HG03520 (cell line): ENCODE measurements around the gene SLC1A2.
"Not testable (repeated sequence)": the region's sequence is repeated elsewhere in the genome, so short reads cannot be mapped to it uniquely, and the experiment has no call there.

ENCODE experiments used
- ATAC-seq: cut with Tn5 transposase; IDR thresholded peaks from one replicate; pipeline ENCODE4 v1.9.1; 2021; ENCODE audit warnings: mild to moderate bottlenecking, moderate library complexity; ENCODE audit not compliant: unreplicated experiment

Gene SLC1A2

GRCh38 chr11:35231076-35231860, 188.1 kb downstream of the SLC1A2 start:
- ATAC-seq, result no peak

DNA sequence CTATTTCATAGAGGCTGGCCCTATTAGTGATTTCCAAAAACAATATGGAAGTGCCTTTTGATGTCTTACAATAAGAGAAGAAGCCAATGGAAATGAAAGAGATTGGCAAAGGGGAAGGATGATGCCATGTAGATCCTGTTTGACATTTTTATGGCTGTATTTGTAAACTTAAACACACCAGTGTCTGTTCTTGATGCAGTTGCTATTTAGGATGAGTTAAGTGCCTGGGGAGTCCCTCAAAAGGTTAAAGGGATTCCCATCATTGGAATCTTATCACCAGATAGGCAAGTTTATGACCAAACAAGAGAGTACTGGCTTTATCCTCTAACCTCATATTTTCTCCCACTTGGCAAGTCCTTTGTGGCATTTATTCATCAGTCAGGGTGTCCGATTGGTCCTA, 189.0 kb downstream of the SLC1A2 start:
- no peak for ATAC-seq

DNA sequence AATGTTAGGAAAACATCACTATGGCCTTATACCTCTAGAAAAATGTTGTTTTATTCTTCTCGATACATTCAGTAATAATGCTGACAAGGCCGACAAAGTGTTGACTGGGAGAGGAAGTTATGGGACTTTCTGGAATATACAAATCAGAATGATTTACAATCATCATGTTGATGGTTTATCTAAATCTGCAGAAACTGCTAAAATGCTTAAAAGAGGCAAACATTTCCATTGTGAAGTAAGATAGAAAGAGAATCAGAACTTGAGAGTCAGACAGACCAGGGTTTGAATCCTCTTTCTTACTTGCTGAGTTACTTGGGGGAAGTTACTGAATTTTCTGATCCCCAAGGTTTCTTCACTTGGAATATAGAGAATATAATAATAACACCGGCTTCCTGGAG, 191.0 kb downstream of the SLC1A2 start:
- no peak for ATAC-seq

GRCh38 chr11:35227576-35228327, 191.6 kb downstream of the SLC1A2 start:
- no peak for ATAC-seq

GRCh38 chr11:35226756-35227155, 192.6 kb downstream of the SLC1A2 start:
- not testable (repeated sequence) for ATAC-seq

- ATAC-seq, result no peak
These were observed 193.3 kb downstream of the SLC1A2 start for GRCh38 chr11:35225946-35226520.

GRCh38 chr11:35223991-35224390, 195.4 kb downstream of the SLC1A2 start:
- ATAC-seq, result no peak

DNA sequence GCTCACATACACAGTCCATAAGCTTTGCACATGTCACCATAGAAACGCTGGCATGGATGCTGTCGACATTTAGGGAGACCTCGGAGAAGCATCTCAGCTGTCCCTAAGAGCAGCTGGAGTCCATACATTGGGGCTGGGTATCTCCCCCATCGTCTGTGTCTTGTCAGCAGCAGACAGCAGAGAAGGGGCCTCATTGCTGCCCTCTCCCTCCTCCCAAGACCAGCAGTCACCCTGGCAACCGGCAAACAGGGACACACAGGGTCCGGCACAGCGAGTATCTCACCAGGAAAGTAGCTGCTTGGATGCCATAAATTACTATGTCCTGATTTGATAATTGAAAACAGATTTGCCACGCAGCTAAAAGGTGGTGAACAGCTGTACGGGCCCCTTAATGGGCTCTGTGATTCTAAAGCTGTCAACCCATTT, 196.0 kb downstream of the SLC1A2 start:
- ATAC-seq, result no peak

DNA sequence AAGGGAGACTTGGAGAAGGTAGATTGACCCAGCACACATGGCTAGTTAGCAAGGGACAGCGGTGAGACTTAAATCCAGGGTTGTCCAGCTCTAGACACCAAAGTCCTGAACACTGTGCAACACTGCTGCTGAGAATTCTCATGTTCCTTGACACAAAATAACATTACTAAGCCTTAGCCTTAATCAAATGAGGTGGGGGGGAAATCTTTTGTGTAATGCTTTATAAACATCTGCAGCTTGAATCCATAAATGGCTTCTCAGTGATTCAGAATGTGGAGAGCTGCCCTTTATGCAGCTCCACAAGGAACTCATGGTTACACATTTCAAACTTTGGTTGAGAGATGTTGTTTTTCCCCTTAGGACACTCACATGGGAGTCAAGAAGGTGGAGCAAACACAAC, 200.4 kb downstream of the SLC1A2 start:
- no peak for ATAC-seq

- ATAC-seq, result no peak
These were observed 202.2 kb downstream of the SLC1A2 start for GRCh38 chr11:35216962-35217678.

DNA sequence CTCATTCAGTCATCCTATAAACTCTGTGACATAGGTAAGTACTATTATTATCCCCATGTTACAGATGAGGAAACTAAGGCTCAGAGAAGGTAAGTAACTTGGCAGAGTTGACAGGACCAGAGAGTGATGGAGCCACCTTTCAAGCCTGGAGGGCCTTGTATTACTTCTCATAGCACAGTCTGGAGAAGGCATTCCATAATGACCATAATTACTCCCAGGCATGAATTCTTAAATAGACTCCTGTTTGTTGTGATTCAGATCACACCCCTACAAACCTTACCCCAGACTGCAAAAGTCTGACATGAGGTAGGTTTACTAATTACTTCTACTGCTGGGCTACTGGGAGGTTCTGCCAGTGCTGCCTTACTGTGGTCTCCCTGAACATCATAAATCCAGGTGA, 203.4 kb downstream of the SLC1A2 start:
- no peak for ATAC-seq

DNA sequence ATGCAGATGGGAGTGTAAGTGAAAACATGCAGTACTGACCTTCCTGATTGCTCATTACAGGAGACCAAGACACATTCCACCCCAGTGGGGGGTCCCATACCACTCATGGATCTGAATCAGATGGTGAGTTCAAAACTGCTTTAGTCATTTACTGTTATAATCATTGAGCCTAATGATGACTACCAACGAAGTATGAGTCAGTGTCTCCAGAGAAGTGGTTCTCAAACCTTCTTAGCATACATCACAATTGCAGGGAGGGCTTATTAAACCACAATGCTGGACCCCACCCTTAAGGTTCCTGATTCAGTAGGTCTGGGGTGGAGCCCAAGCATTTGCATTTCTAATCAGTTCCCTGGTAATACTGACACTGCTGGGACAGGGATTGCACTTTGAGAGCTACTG, 204.6 kb downstream of the SLC1A2 start:
- no peak for ATAC-seq

DNA sequence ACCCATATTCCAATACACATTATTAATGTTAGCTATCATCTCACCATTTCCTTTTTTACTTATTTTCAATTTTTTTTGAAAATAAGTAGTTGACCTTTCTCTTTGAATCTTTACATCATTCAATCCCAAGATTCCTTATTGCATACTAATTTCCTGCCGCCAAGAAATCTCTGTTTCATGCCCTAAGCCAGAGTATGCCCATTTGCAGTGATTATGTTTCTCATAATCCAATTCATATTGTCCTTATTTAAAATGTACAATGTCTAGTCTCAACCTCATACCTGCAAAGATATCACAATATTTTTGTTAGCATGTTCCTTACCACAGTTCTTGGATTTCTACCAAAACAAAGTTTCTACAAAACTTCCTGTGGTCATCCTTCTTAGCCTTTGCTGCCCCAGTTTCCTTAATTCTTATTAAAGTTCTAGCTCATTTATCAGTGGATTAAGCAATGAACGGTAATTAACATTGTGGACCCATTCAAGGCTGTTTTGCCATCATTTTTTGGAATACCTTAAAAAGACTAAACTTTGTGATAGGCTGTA, 205.1 kb downstream of the SLC1A2 start:
- no peak for ATAC-seq

DNA sequence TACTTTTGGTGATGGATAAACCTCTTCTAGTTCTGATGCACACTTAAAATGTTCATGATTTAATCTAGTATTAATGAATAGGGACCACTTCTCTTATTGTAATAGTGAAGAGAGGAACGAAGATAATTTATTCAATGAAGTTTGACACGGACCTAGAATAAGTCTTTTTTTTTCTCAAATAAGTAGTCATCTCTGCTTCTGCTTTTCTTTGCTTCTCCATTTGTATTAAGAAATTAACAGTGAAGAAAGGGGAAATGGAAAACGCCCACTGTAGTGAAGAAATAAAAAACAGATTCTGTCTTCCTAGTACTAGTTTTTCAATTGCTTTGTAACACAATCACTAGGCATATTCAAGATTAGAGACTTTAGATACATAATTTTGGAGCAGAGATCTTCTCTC, 207.4 kb downstream of the SLC1A2 start:
- no peak for ATAC-seq

GRCh38 chr11:35210876-35211546, 208.3 kb downstream of the SLC1A2 start:
- ATAC-seq, result no peak

GRCh38 chr11:35208795-35209194, 210.6 kb downstream of the SLC1A2 start:
- ATAC-seq, result no peak

DNA sequence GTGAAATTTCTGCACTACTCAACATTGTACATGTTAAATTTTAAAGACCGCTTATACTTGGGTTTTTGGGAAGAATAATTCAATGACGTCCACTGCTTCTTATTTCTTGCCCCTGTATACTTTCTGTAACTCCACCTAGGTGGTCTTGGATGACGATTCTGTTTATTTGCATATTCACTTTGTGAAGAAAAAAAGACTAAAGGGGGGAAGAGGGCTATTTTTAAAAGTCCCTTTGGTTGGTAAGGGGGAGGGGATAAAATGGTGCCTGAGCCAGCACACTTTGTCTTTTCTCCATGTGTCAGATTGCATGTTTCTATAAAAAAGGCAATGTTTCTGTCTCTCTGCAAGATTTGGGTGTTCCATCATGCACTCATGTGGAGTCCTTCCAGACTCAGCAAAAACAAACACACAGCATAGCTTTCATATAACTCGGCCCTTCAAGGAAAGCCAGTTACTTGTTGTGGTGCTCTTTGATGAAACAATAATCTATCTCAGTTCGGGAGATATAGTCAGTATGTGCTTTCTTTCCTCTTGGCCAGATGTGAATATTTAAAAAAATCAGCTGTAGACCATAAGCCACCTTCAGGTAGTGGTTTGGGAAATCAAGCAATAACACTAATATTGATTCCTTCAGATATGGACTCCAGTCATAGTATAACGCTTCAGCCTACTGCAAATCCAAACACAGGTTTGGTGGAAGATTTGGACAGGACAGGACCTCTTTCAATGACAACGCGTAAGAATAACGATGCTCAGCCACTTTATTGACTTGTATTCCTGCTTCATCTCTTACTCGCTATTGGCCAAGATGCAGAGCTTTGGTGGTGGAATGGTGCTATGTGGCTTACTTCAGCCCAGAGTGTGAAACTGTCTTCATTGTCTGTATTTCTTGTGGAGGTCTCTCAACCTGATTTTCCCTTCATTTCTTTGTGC, 211.6 kb downstream of the SLC1A2 start:
- no peak for ATAC-seq

GRCh38 chr11:35206616-35207015, 212.7 kb downstream of the SLC1A2 start:
- no peak for ATAC-seq

DNA sequence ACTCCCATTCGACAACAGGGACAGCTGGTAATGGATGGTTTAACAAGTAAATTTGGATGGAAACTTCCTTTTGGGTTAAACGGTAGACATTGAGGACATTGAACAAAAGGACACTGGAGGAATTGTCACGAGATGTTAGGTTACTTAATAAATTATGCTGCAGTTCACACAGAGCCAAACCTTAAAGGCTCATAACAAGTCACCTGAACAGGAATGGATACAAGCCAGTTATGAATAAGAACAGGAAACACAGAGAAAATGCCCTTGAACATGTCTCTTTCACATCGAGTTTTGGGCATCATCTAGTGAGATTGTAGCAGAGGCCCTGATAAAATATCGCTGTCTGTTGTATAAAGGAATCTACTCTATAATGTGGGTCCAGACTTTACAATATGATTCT, 214.7 kb downstream of the SLC1A2 start:
- ATAC-seq, result no peak
